K562 (cell line): Measurements from ENCODE around the gene LRP1B. TPM values are rescaled to one million over a fixed set of nuclear protein-coding genes. Genes with fewer than 3 reads are reported as not detected.

Source experiments
- ATAC-seq: fragments of 200-7000 bp; cut with Tn5 transposase; 3 replicates; pipeline ENCODE4 v1.9.1; 2020; ENCODE audit warnings: moderate library complexity
- BruUV-seq: library from RNA; stranded (reverse); fragments of 400-500 nt; replicated peaks from 2 replicates; lab custom pipeline; 2021; lab: Mats Ljungman, UMichigan
- CTCF ChIA-PET: fragments of 300-600 bp; formaldehyde crosslinking; extraction: SDS; loops from one replicate; lab custom pipeline; 2021; ENCODE audit warnings: low intra/inter-chr PET ratio; lab: Yijun Ruan, JAX
- POLR2A ChIA-PET: fragments of 300-600, 350-650 bp; sonication (Branson Sonifier 250); formaldehyde crosslinking; extraction: SDS; loops from one replicate; lab custom pipeline; 2021; ENCODE audit warnings: antibody characterized with exemption, inconsistent platforms; lab: Yijun Ruan, JAX
- DNase-seq, 4 experiments: peaks; one replicate each; pipeline versions ENCODE4 v3.0.0 to v3.0.0-alpha.2; 2011 to 2018; ENCODE audit warnings: low spot score in 3 of 4, mixed read lengths in 3 of 4; ENCODE audit errors: extremely low read depth in 1 of 4
- FAIRE-seq: peaks from 2 replicates; lab custom pipeline; 2011; peaks lifted over from hg19 to GRCh38; lab: Jason Lieb, UNC
- H2AFZ ChIP-seq: 2 replicates; pipeline ENCODE4 v1.6.0; 2011; ENCODE audit warnings: low read depth, low read length, control low read depth, inconsistent platforms
- H3K27ac ChIP-seq: fragments of 200-600 bp; 3 replicates; pipeline ENCODE4 v1.8.0; 2011; ENCODE audit warnings: low read depth, mild to moderate bottlenecking, control low read depth, inconsistent platforms, low read length, moderate library complexity, mixed read lengths; ENCODE audit errors: extremely low read depth
- H3K27me3 ChIP-seq, 2 experiments: fragments of 300-600 bp in 1 of 2; 2 replicates in 1 of 2; 3 replicates in 1 of 2; pipeline versions ENCODE4 v1.6.0 to v1.8.0; 2011; ENCODE audit warnings: inconsistent platforms in 2 of 2, low read length in 2 of 2, mild to moderate bottlenecking in 1 of 2, mixed read lengths in 1 of 2, moderate library complexity in 1 of 2; ENCODE audit not compliant: control insufficient read depth in 2 of 2, insufficient read depth in 2 of 2
- H3K36me3 ChIP-seq: fragments of 300-600 bp; 3 replicates; pipeline ENCODE4 v1.8.0; 2011; ENCODE audit warnings: mild to moderate bottlenecking, low read length, inconsistent platforms; ENCODE audit not compliant: control insufficient read depth, insufficient read depth
- H3K4me1 ChIP-seq, 2 experiments: fragments of 200-600 bp in 1 of 2; replicated peaks in 1 of 2; 2 replicates in 1 of 2; 3 replicates in 1 of 2; pipeline versions ENCODE4 v1.5.1 to v1.8.0; 2011; ENCODE audit warnings: inconsistent platforms in 2 of 2, low read length in 2 of 2, mild to moderate bottlenecking in 1 of 2, mixed read lengths in 1 of 2, moderate library complexity in 1 of 2; ENCODE audit not compliant: control insufficient read depth in 2 of 2, insufficient read depth in 2 of 2
- H3K4me2 ChIP-seq: 2 replicates; pipeline ENCODE4 v1.6.1; 2011; ENCODE audit warnings: low read length, control low read depth, inconsistent platforms, mixed read lengths; ENCODE audit not compliant: insufficient read depth
- H3K4me3 ChIP-seq: fragments of 200-600 bp; sonication (generic), shearing (Covaris generic); 2 replicates; pipeline ENCODE4 v1.5.1; 2016; ENCODE audit warnings: control low read depth, inconsistent platforms
- H3K79me2 ChIP-seq: fragments of 200-600 bp; 3 replicates; pipeline ENCODE4 v1.8.0; 2011; ENCODE audit warnings: low read length, inconsistent platforms; ENCODE audit not compliant: control insufficient read depth, insufficient read depth
- H3K9ac ChIP-seq, 2 experiments: 2 replicates each; pipeline versions ENCODE4 v1.6.0 to v1.6.1; 2011; ENCODE audit warnings: low read depth in 2 of 2, low read length in 2 of 2, control low read depth in 1 of 2, inconsistent platforms in 1 of 2, mild to moderate bottlenecking in 1 of 2, mixed read lengths in 1 of 2; ENCODE audit not compliant: insufficient read depth in 1 of 2
- H3K9me1 ChIP-seq: one replicate; pipeline ENCODE4 v1.6.0; 2011; ENCODE audit warnings: inconsistent platforms, mild to moderate bottlenecking, low read length, moderate library complexity; ENCODE audit not compliant: control insufficient read depth, insufficient read depth
- H3K9me3 ChIP-seq: replicated peaks from 2 replicates; pipeline ENCODE4 v1.5.1; 2011; ENCODE audit warnings: low read depth, low read length, inconsistent platforms; ENCODE audit not compliant: control insufficient read depth, insufficient read depth
- H4K20me1 ChIP-seq: replicated peaks from 2 replicates; pipeline ENCODE4 v1.6.1; 2011; ENCODE audit warnings: low read length, inconsistent platforms, mixed read lengths; ENCODE audit not compliant: control insufficient read depth, insufficient read depth
- ELF4 ChIP-seq: fragments of 450-650 bp; formaldehyde crosslinking; IDR thresholded peaks from 2 replicates; pipeline ENCODE4 v1.4.0; 2022; ENCODE audit warnings: missing genetic modification characterization
- ESRRB ChIP-seq: fragments of 250-450 bp; sonication (Bioruptor Pico); IDR thresholded peaks from 2 replicates; pipeline ENCODE4 v1.5.0; 2020; ENCODE audit warnings: mild to moderate bottlenecking, moderate library complexity, borderline replicate concordance
- HDAC2 ChIP-seq: fragments of 450-650 bp; IDR thresholded peaks from 2 replicates; pipeline ENCODE4 v1.6.1; 2016; ENCODE audit warnings: mild to moderate bottlenecking
- ZBTB17 ChIP-seq: fragments of 450-650 bp; formaldehyde crosslinking; IDR thresholded peaks from 2 replicates; pipeline ENCODE4 v1.4.0; 2020; ENCODE audit warnings: mild to moderate bottlenecking
- ZBTB7A ChIP-seq: IDR thresholded peaks from 2 replicates; pipeline ENCODE4 v1.6.1; 2011; ENCODE audit warnings: low read depth, mild to moderate bottlenecking, low read length, moderate library complexity, borderline replicate concordance; ENCODE audit not compliant: control insufficient read depth
- ZNF445 ChIP-seq: fragments of 250-450 bp; sonication (Bioruptor Pico); IDR thresholded peaks from 2 replicates; pipeline ENCODE4 v1.4.0; 2020; ENCODE audit warnings: low read depth, mild to moderate bottlenecking, moderate library complexity
- ZNF76 ChIP-seq: fragments of 250-450 bp; sonication (Bioruptor Pico); IDR thresholded peaks from 2 replicates; pipeline ENCODE4 v1.4.0; 2020; ENCODE audit warnings: mild to moderate bottlenecking, moderate library complexity, borderline replicate concordance
- WGBS: fragments of 100-300 bp; shearing (Covaris generic); methylation state at CpG from one replicate; pipeline ENCODE4 v1.1.6; 2016; ENCODE audit warnings: low coverage, mixed read lengths; ENCODE audit not compliant: insufficient coverage; ENCODE audit errors: missing lambda C conversion rate; 5-methylcytosine and 5-hydroxymethylcytosine counted together
- in situ Hi-C: fragments of 300-500 bp; cut with MboI; formaldehyde crosslinking; loops from 4 replicates; pipeline ENCODE4 v1.15.0; 2018; ENCODE audit warnings: inconsistent platforms, mixed read lengths
- intact Hi-C: fragments of 100-400 bp; cut with micrococcal nuclease; formaldehyde crosslinking; loops from 2 replicates; pipeline ENCODE4 v1.14.2; 2022
- polyA plus RNA-seq, 8 experiments: library from polyadenylated mRNA; depleted of rRNA in 4 of 8; stranded (reverse) in 5 of 8; unstranded in 3 of 8; fragments of >200 nt; fragmentation: Nextera tagmentation in 2 of 8; fragmentation: Illumina TruSeq in 1 of 8; extraction: Ambion mirVana in 2 of 8; extraction: Trizol in 1 of 8; gene quantifications; 2 replicates each; pipeline versions ENCODE4 v1.2.1 to v1.2.3, GENCODE V29; 2011 to 2014; ENCODE audit warnings: inconsistent platforms in 1 of 8, missing spikeins in 1 of 8
- total RNA-seq, 7 experiments: library from RNA; depleted of rRNA in 6 of 7; stranded (reverse); fragments of >200 nt in 6 of 7; fragmentation: Illumina TruSeq in 2 of 7; extraction: Trizol in 2 of 7; gene quantifications; 2 replicates each; pipeline versions ENCODE4 v1.2.1 to v1.2.3, GENCODE V29; 2011 to 2021; ENCODE audit warnings: low replicate concordance in 1 of 7
- TF ChIP-seq, protein P1 (sequence below): sonication (generic); formaldehyde crosslinking; IDR thresholded peaks from 2 replicates; pipeline ENCODE4 v1.8.1; 2023; ENCODE audit warnings: mild to moderate bottlenecking, missing genetic modification reagents
- TF ChIP-seq, protein P2 (sequence below), 2 experiments: fragments of 450-650 bp; IDR thresholded peaks; 2 replicates each; pipeline ENCODE4 v1.6.1; 2016; ENCODE audit warnings: mild to moderate bottlenecking in 2 of 2, borderline replicate concordance in 1 of 2, low read depth in 1 of 2, moderate library complexity in 1 of 2

LRP1B gene
- total and polyA plus RNA-seq, 9 of the 15 experiments (the other 6 are each of a cell fraction or from before 2014, with no cell fraction given): not detected

- H3K79me2 ChIP-seq: no peaks in the 10 kb centered on the region
- BruUV-seq: no TSS peak
- intact Hi-C loops (no loop called here), in situ Hi-C loops (no loop called here)
- no peak overlapping the region for H2AFZ ChIP-seq
- H3K9me3 ChIP-seq: no peaks in the 10 kb centered on the region; the same call in 1 of the 2 replicates
- CTCF ChIA-PET: no interaction called here
- H3K36me3 ChIP-seq: no peaks in the 10 kb centered on the region
- H3K27me3 ChIP-seq: no peaks in the 10 kb centered on the region
- POLR2A ChIA-PET: no interaction called here
- H3K9ac ChIP-seq: no peak overlapping the region
- no peak for TF ChIP-seq ESRRB (CRISPR knock-in tag)
- TF ChIP-seq ELF4: no peak
- TF ChIP-seq, protein P1, sequence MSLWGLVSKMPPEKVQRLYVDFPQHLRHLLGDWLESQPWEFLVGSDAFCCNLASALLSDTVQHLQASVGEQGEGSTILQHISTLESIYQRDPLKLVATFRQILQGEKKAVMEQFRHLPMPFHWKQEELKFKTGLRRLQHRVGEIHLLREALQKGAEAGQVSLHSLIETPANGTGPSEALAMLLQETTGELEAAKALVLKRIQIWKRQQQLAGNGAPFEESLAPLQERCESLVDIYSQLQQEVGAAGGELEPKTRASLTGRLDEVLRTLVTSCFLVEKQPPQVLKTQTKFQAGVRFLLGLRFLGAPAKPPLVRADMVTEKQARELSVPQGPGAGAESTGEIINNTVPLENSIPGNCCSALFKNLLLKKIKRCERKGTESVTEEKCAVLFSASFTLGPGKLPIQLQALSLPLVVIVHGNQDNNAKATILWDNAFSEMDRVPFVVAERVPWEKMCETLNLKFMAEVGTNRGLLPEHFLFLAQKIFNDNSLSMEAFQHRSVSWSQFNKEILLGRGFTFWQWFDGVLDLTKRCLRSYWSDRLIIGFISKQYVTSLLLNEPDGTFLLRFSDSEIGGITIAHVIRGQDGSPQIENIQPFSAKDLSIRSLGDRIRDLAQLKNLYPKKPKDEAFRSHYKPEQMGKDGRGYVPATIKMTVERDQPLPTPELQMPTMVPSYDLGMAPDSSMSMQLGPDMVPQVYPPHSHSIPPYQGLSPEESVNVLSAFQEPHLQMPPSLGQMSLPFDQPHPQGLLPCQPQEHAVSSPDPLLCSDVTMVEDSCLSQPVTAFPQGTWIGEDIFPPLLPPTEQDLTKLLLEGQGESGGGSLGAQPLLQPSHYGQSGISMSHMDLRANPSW (CRISPR knock-in tag): no peak
- no peak for TF ChIP-seq ZBTB7A
- TF ChIP-seq HDAC2: no peak
- TF ChIP-seq ZBTB17 (CRISPR knock-in tag): no peak
- TF ChIP-seq ZNF445 (CRISPR knock-in tag): no peak
- TF ChIP-seq, protein P2, sequence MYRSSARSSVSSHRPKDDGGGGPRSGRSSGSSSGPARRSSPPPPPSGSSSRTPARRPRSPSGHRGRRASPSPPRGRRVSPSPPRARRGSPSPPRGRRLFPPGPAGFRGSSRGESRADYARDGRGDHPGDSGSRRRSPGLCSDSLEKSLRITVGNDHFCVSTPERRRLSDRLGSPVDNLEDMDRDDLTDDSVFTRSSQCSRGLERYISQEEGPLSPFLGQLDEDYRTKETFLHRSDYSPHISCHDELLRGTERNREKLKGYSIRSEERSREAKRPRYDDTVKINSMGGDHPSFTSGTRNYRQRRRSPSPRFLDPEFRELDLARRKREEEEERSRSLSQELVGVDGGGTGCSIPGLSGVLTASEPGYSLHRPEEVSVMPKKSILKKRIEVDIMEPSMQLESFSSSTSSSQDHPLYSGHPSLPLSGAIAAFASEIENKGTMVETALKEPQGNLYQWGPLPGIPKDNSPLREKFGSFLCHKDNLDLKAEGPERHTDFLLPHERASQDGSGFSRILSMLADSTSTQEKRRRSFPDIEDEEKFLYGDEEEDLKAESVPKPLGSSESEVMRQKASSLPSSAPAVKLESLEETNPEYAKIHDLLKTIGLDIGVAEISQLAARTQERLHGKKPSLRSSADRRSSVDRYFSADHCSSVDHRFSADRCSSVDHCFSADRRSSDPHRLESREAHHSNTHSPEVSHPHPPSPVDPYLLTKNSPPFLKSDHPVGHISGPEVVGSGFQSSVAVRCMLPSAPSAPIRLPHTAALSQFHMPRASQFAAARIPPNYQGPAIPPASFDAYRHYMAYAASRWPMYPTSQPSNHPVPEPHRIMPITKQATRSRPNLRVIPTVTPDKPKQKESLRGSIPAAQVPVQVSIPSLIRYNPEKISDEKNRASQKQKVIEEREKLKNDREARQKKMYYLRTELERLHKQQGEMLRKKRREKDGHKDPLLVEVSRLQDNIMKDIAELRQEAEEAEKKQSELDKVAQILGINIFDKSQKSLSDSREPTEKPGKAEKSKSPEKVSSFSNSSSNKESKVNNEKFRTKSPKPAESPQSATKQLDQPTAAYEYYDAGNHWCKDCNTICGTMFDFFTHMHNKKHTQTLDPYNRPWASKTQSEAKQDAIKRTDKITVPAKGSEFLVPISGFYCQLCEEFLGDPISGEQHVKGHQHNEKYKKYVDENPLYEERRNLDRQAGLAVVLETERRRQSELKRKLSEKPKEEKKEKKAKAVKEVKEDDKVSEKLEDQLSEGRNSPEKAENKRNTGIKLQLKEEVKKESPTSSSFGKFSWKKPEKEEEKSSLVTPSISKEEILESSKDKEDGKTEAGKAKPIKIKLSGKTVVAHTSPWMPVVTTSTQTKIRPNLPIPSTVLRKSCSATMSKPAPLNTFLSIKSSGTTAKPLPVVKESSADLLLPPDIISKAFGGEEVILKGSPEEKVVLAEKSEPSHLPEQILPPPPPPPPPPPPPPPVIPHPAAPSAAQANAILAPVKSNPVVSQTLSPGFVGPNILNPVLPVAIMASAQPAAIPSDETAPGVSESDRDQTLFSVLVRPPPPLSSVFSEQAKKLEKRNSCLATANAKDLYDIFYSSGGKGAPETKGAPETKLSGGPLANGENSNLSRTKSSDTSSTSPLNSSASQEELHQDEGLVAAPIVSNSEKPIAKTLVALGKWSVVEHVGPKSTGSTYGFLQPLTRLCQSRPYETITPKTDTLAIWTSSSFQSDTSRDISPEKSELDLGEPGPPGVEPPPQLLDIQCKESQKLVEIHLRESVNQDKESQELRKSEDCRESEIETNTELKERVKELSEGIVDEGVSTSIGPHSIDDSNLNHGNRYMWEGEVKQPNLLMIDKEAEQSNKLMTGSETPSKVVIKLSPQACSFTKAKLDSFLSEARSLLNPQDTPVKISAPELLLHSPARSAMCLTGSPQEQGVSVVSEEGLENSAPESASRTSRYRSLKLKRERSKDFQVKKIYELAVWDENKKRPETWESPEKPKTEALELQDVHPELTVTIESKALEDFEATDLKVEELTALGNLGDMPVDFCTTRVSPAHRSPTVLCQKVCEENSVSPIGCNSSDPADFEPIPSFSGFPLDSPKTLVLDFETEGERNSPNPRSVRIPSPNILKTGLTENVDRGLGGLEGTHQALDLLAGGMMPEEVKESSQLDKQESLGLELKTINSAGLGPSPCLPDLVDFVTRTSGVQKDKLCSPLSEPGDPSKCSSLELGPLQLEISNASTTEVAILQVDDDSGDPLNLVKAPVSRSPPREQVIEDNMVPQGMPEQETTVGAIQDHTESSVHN (IDR thresholded peaks at IDR 0.05; ENCODE audit: borderline replicate concordance in 1 of 2, low read depth in 1 of 2): no peak
- TF ChIP-seq ZNF76 (CRISPR knock-in tag): no peak
- H4K20me1 ChIP-seq: no peaks in the 10 kb centered on the region
- no peak overlapping the region for H3K4me3 ChIP-seq
- no peak for ATAC-seq
- no peaks in the 10 kb centered on the region for H3K4me1 ChIP-seq
- H3K27ac ChIP-seq: no peak overlapping the region
- H3K9me1 ChIP-seq: no peaks in the 10 kb centered on the region
- no peak for FAIRE-seq
- WGBS: 6% methylated on average over 1 of the region's 1 CpG
- no peak for DNase-seq
- H3K4me2 ChIP-seq: no peak overlapping the region
Observed at GRCh38 chr2:141260911-141261310, 869.9 kb downstream of the LRP1B start.
